Stimulated activated CD8-positive, alpha-beta memory T cell treated with anti-CD3 and anti-CD28 coated beads, Interleukin-7, amount 100 ng/mL, for 48 hours (primary cell): Measurements from ENCODE around the gene RNASE1.

Source experiments
- DNase-seq, 2 donors: peaks; one replicate each; pipeline ENCODE4 v3.0.0-alpha.2; 2020; ENCODE audit warnings: low read depth in 1 of 2; ENCODE audit errors: extremely low read depth in 1 of 2

Gene RNASE1

GRCh38 chr14:20808162-20808483, 5.5 kb upstream of the RNASE1 start:
- no peak for DNase-seq

- DNase-seq, result no peak
Measured at GRCh38 chr14:20807304-20808161, 4.9 kb upstream of the RNASE1 start.

- DNase-seq, result no peak
Measured at GRCh38 chr14:20805485-20805884, 2.8 kb upstream of the RNASE1 start.

GRCh38 chr14:20803223-20803622, 579 bp upstream of the RNASE1 start:
- no peak for DNase-seq

GRCh38 chr14:20801726-20802125, 918 bp downstream of the RNASE1 start:
- no peak for DNase-seq

- DNase-seq, result no peak
Measured at GRCh38 chr14:20799892-20800544, 2.6 kb downstream of the RNASE1 start.

GRCh38 chr14:20799456-20799891, 3.2 kb downstream of the RNASE1 start:
- DNase-seq, result no peak

GRCh38 chr14:20798932-20799331, 3.7 kb downstream of the RNASE1 start:
- no peak for DNase-seq

- DNase-seq, result no peak
Measured at GRCh38 chr14:20798318-20798717, 4.3 kb downstream of the RNASE1 start.

- no peak for DNase-seq
Measured at GRCh38 chr14:20797164-20797563, 5.5 kb downstream of the RNASE1 start.

- DNase-seq, result no peak
Measured at GRCh38 chr14:20794644-20795369, 7.8 kb downstream of the RNASE1 start.

- no peak for DNase-seq
Measured at GRCh38 chr14:20792556-20792955, 10.1 kb downstream of the RNASE1 start.

GRCh38 chr14:20791597-20791996, 11.0 kb downstream of the RNASE1 start:
- no peak for DNase-seq

GRCh38 chr14:20791187-20791586, 11.5 kb downstream of the RNASE1 start:
- DNase-seq, result no peak

- no peak for DNase-seq
Measured at GRCh38 chr14:20790464-20791116, 12.1 kb downstream of the RNASE1 start.

GRCh38 chr14:20789230-20789813, 13.3 kb downstream of the RNASE1 start:
- DNase-seq, result no peak

GRCh38 chr14:20787025-20787424, 15.6 kb downstream of the RNASE1 start:
- no peak for DNase-seq

- DNase-seq, result no peak
Measured at GRCh38 chr14:20782280-20782890, 20.3 kb downstream of the RNASE1 start.

- DNase-seq, result no peak
Measured at GRCh38 chr14:20781803-20782202, 20.8 kb downstream of the RNASE1 start.

GRCh38 chr14:20775901-20776300, 26.7 kb downstream of the RNASE1 start:
- no peak for DNase-seq
